DMS53 treated with DMSO at 0.1 percent for 48 hours (cell line): ENCODE measurements around the gene HBG2.
A peak's percentile ranks its signal among the peaks of the same experiment; 100 is the strongest.

Experiments
- DNase-seq: peaks from one replicate; lab custom pipeline; 2025; ENCODE audit not compliant: unreplicated experiment; lab: John Stamatoyannopoulos, UW

Gene HBG2

GRCh38 chr11:5231111-5231510 lies 23.5 kb downstream of the HBG2 start:
- DNase-seq, result no peak

- no peak for DNase-seq
These were observed 24.3 kb downstream of the HBG2 start for GRCh38 chr11:5230266-5230665.

- DNase-seq, result no peak
These were observed 24.8 kb downstream of the HBG2 start for GRCh38 chr11:5229796-5230195.

- DNase-seq, result no peak
These were observed 25.2 kb downstream of the HBG2 start for GRCh38 chr11:5229356-5229755.

- DNase-seq, result no peak
These were observed 26.5 kb downstream of the HBG2 start for GRCh38 chr11:5228124-5228523.

- DNase-seq, result no peak
These were observed 26.9 kb downstream of the HBG2 start for GRCh38 chr11:5227681-5228080.

GRCh38 chr11:5226732-5227310 lies 27.8 kb downstream of the HBG2 start, which contains the start of gene HBB:
Gene HBB, minus strand, starts transcription at chr11:5227071. Its CDS starts 50 bp downstream, at chr11:5227021.
- DNase-seq, result no peak

GRCh38 chr11:5225480-5225871 lies 29.1 kb downstream of the HBG2 start:
- DNase-seq, result no peak

- no peak for DNase-seq
These were observed 29.8 kb downstream of the HBG2 start for GRCh38 chr11:5224538-5225479.

- DNase-seq, result no peak
These were observed 30.9 kb downstream of the HBG2 start for GRCh38 chr11:5223686-5224085.

- no peak for DNase-seq
These were observed 31.4 kb downstream of the HBG2 start for GRCh38 chr11:5223146-5223545.

- no peak for DNase-seq
These were observed 44.1 kb downstream of the HBG2 start for GRCh38 chr11:5210376-5210885.

GRCh38 chr11:5204787-5205186 lies 49.8 kb downstream of the HBG2 start:
- DNase-seq, result peak; percentile 81

- no peak for DNase-seq
These were observed 51.2 kb downstream of the HBG2 start for GRCh38 chr11:5203366-5203765.
